Frontal cortex (tissue), 4 donors: ENCODE data around the gene ZNHIT2. TPM values are rescaled to one million over a fixed set of nuclear protein-coding genes. Genes with fewer than 3 reads are reported as not detected.

Source experiments
- DNase-seq, 2 donors: peaks; one replicate each; pipeline ENCODE4 v3.0.0; 2012; ENCODE audit warnings: low spot score in 2 of 2
- FAIRE-seq: peaks from 2 replicates; lab custom pipeline; 2012; peaks lifted over from hg19 to GRCh38; lab: Jason Lieb, UNC
- total RNA-seq: library from RNA; depleted of rRNA; stranded (reverse); fragments of >200 nt; gene quantifications from one replicate; pipeline ENCODE4 v1.2.3, GENCODE V29; 2014
- donor health status: control.
- donor health status: control.
- donor health status: control.

The ZNHIT2 gene
- total RNA-seq, 1 donor from 2014 or later: 6.1 TPM

- FAIRE-seq: no peak
These were observed 8.0 kb downstream of the ZNHIT2 start for GRCh38 chr11:65109231-65110198.

GRCh38 chr11:65108469-65109123 is 8.9 kb downstream of the ZNHIT2 start:
- FAIRE-seq (no peak), DNase-seq (no peak)

More at GRCh38 chr11:65109231-65110198, 8.0 kb downstream of the ZNHIT2 start:
- no peak for DNase-seq

GRCh38 chr11:65107751-65108468 is 9.6 kb downstream of the ZNHIT2 start:
- no peak for FAIRE-seq
- no peak for DNase-seq

- DNase-seq (no peak), FAIRE-seq (no peak)
These were observed 10.4 kb downstream of the ZNHIT2 start for GRCh38 chr11:65107078-65107477.

GRCh38 chr11:65104628-65105027 is 12.9 kb downstream of the ZNHIT2 start:
- DNase-seq (no peak), FAIRE-seq (no peak)

- DNase-seq (no peak), FAIRE-seq (no peak)
These were observed 14.0 kb downstream of the ZNHIT2 start for GRCh38 chr11:65103476-65103875.

GRCh38 chr11:65102142-65103095 is 15.1 kb downstream of the ZNHIT2 start:
- no peak for FAIRE-seq
- peak in 1 of 2 donors; percentile 57 for DNase-seq

- DNase-seq (no peak), FAIRE-seq (no peak)
These were observed 16.7 kb downstream of the ZNHIT2 start for GRCh38 chr11:65100674-65101350.

- no peak for FAIRE-seq
- DNase-seq: no peak
These were observed 20.6 kb downstream of the ZNHIT2 start for GRCh38 chr11:65096926-65097325.

- no peak for FAIRE-seq
- DNase-seq: peak; percentile 82 to 91
These were observed 21.3 kb downstream of the ZNHIT2 start, which contains the start of gene VPS51 for GRCh38 chr11:65095974-65096806. TSS of gene VPS51 (plus strand) at chr11:65096214. CDS start at chr11:65096251, 37 bp downstream.

GRCh38 chr11:65095427-65095826 is 22.1 kb downstream of the ZNHIT2 start:
- DNase-seq (no peak), FAIRE-seq (no peak)

GRCh38 chr11:65090628-65091027 is 26.9 kb downstream of the ZNHIT2 start:
- FAIRE-seq: no peak
- peak in 1 of 2 donors; percentile 53 for DNase-seq

GRCh38 chr11:65089621-65090020 is 27.9 kb downstream of the ZNHIT2 start:
- no peak for FAIRE-seq

GRCh38 chr11:65087827-65088226 is 29.7 kb downstream of the ZNHIT2 start:
- no peak for DNase-seq
- FAIRE-seq: no peak

More at GRCh38 chr11:65089621-65090020, 27.9 kb downstream of the ZNHIT2 start:
- DNase-seq: no peak

- no peak for FAIRE-seq
- DNase-seq: no peak
These were observed 30.3 kb downstream of the ZNHIT2 start for GRCh38 chr11:65087216-65087615.

GRCh38 chr11:65086809-65087208 is 30.7 kb downstream of the ZNHIT2 start:
- DNase-seq (no peak), FAIRE-seq (no peak)

GRCh38 chr11:65085446-65085845 is 32.1 kb downstream of the ZNHIT2 start:
- FAIRE-seq (no peak), DNase-seq (no peak)
